ENCODE measurements around the gene GALNT10. TPM values are rescaled to one million over a fixed set of nuclear protein-coding genes. Genes with fewer than 3 reads are reported as not detected.

The GALNT10 gene
- total and polyA plus RNA-seq, 2 of the 4 experiments (the other 2 are of a cell fraction) = 46.2 to 67.0 TPM

GRCh38 chr5:154356020-154356655 lies 165.6 kb downstream of the GALNT10 start:
- dilution Hi-C loops (cut with HindIII; ENCODE audit: low sequenced_read_pairs, unreplicated experiment) = no loop called here
- Histone ChIP-seq H4K20me1 (ENCODE audit: insufficient read depth, low read length) (no peaks in the 10 kb centered on the region), H2BK120ac (ENCODE audit: low read depth, low read length) (peak overlapping the region; percentile 87), H3K36me3 (ENCODE audit: control insufficient read depth, insufficient read depth, low read length) (no peaks in the 10 kb centered on the region), H3K4ac (ENCODE audit: low read depth, low read length) (peak overlapping the region; percentile 86), H2BK15ac (ENCODE audit: low read depth, low read length) (peak overlapping the region; percentile 81; the same call in 1 of the 3 replicates), H3K23ac (ENCODE audit: low read depth, low read length) (peak overlapping the region; percentile 73), H4K5ac (ENCODE audit: low read depth, low read length) (peak overlapping the region; percentile 25; the same call in 1 of the 2 replicates), H3K9me3 (ENCODE audit: control insufficient read depth, insufficient read depth, low read length) (no peaks in the 10 kb centered on the region), H3K18ac (ENCODE audit: low read depth, low read length) (peak overlapping the region; percentile 42; the same call in 1 of the 2 replicates), H2AK5ac (ENCODE audit: low read depth, low read length) (peak overlapping the region; percentile 80; the same call in 1 of the 2 replicates), H3K4me1 (ENCODE audit: control insufficient read depth, insufficient read depth, low read length) (peaks cover 30% of the 10 kb centered on the region), H2AFZ (replicated peaks; ENCODE audit: low read length, poor library complexity) (peak overlapping the region; percentile 52), H2AK9ac (replicated peaks; ENCODE audit: low read depth, low read length, poor library complexity) (peak overlapping the region; percentile 85), H3K9me1 (ENCODE audit: insufficient read depth, low read length) (peaks cover 38% of the 10 kb centered on the region), H3K4me2 (ENCODE audit: low read depth, low read length) (0 out of 2 replicates have a peak overlapping the region, but pooled peaks have one; percentile 3), H4K91ac (ENCODE audit: insufficient read depth, low read depth, low read length) (peak overlapping the region; percentile 76), H3K56ac (ENCODE audit: extremely low read depth, insufficient read depth, low read length) (peak overlapping the region; percentile 53; the same call in 1 of the 2 replicates), H3K9ac (ENCODE audit: low read depth, low read length) (0 out of 2 replicates have a peak overlapping the region, but pooled peaks have one; percentile 1), H3K4me3 (ENCODE audit: insufficient read depth, low read depth, low read length) (no peak overlapping the region), H3K27ac (ENCODE audit: insufficient read depth, low read length) (peak overlapping the region; percentile 18), H2BK5ac (ENCODE audit: low read depth, low read length, poor library complexity, severe bottlenecking) (peak overlapping the region; percentile 65), H3K14ac (replicated peaks; ENCODE audit: low read depth, low read length) (peak overlapping the region; percentile 72), H2BK20ac (ENCODE audit: low read depth, low read length) (peak overlapping the region; percentile 60; the same call in 1 of the 2 replicates), H3K27me3 (ENCODE audit: control insufficient read depth, insufficient read depth, low read length) (no peaks in the 10 kb centered on the region), H3K79me1 (ENCODE audit: low read depth in 1 of 2, low read length in 2 of 2) (peaks cover 32 to 65% of the 10 kb centered on the region in 2 experiments), H4K8ac (ENCODE audit: low read depth in 2 of 2, low read length in 2 of 2) (peak overlapping the region; percentile 53 to 68; a peak in 3 of 4 replicates)
- ATAC-seq (ENCODE audit: low read depth) (peak; percentile 76), DNase-seq (peak; percentile 51)
- no peak for TF ChIP-seq MAFK (IDR thresholded peaks at IDR 0.05; ENCODE audit: low read depth, low read length)
- TF ChIP-seq MXI1 (IDR thresholded peaks at IDR 0.05; ENCODE audit: borderline replicate concordance, low read depth, low read length) = no peak
- no peak for TF ChIP-seq CHD1 (IDR thresholded peaks at IDR 0.05; ENCODE audit: low read depth, low read length)
- ChIA-PET POLR2A (ENCODE audit: unreplicated experiment) (no interaction called here), CTCF (interaction anchor here (1.0 kb wide), 1 partner anchor 10 kb away, joined by 3 read pairs; no protein-coding TSS in a partner anchor)
- intact Hi-C loops (cut with micrococcal nuclease) = no loop called here
- no CpG with 5 or more reads among the region's 4 CpGs for WGBS, 2 experiments (ENCODE audit: extremely low coverage in 2 of 2, insufficient read length in 1 of 2)
- in situ Hi-C loops (cut with MboI; ENCODE audit: low sequenced_read_pairs) = no loop called here
- no TSS peak for BruUV-seq (replicated peaks)

All from IMR-90 (cell line).